Measurements from ENCODE around the gene PRDM16.

The PRDM16 gene

DNA sequence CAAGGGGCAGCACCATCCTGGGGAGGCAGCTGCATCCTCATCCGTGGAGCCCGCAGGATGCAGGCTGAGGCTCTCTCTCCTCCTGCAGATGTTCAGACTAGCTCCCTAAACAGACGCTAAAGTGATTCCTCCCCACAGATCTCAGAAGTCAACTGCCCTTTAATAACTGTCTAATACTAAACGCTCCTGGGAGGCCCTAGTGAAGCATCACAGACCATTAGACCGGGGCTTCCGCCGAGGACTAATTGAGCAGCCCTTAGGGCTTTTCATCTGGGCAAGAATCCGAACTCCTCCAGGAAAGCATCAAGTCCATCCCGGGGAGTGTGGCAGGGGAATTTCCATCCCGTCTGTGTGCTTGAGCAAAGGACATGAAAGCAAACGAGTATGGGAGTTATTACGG lies 40.4 kb downstream of the PRDM16 start:
- TF ChIP-seq SUZ12 (IDR thresholded peaks at IDR 0.05; ENCODE audit: extremely low read depth, insufficient read depth, insufficient read length), result no peak
- TF ChIP-seq ZNF274 (IDR thresholded peaks at IDR 0.05; ENCODE audit: low read depth, low read length), result no peak
- TF ChIP-seq YY1 (IDR thresholded peaks at IDR 0.05; ENCODE audit: insufficient read depth, insufficient read length), result no peak
- H3K27me3 ChIP-seq (ENCODE audit: insufficient read depth, insufficient read length), result no peaks in the 10 kb centered on the region

DNA sequence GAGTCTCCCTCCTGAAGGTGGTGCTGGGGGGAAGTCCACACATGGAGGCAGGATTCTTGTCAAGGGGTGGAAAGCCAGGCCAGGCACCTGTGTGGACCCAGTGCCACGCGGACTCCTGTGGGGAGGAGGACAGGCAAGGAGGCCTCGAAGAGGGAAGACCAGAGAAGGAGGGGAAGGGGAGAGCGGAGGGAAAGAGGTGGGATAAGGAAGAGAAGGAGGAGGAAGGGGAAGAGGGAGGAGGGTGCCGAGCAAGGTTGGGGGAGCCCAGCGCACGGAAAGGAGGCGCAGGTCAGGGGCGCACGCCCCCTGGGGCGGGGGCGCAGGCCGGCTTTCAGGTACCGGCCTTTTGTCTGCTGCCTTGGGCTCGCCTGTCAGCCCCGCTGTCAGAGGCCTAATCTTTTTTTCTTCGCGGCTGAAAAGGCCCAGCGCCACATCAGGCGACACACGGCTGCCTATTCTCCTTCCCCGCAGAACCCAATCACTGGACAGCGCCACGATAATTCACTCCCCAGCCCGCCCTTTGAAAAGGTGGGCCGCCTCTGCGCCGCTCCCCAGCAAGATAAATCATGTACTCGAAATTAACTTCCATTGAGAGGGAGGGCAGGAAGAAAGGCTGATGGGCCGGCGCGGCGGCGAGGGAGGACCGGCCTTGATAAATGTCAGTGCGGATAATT lies 42.5 kb downstream of the PRDM16 start:
- no peak for DNase-seq (ENCODE audit: low read depth, low spot score)
- no peaks in the 10 kb centered on the region for H3K36me3 ChIP-seq (ENCODE audit: insufficient read depth, insufficient read length, low read length)
- TF ChIP-seq ZNF274 (IDR thresholded peaks at IDR 0.05; ENCODE audit: low read depth, low read length), result no peak
- no peak for TF ChIP-seq YY1 (IDR thresholded peaks at IDR 0.05; ENCODE audit: insufficient read depth, insufficient read length)
- TF ChIP-seq SUZ12 (IDR thresholded peaks at IDR 0.05; ENCODE audit: extremely low read depth, insufficient read depth, insufficient read length), result no peak
- no peak overlapping the region for H3K4me3 ChIP-seq (ENCODE audit: insufficient read length, low read depth)
- H3K9ac ChIP-seq (ENCODE audit: insufficient read length, low read depth), result no peak overlapping the region
- H3K4me1 ChIP-seq (ENCODE audit: insufficient read depth, insufficient read length), result peaks cover 8% of the 10 kb centered on the region
- H3K27me3 ChIP-seq (ENCODE audit: insufficient read depth, insufficient read length), result no peaks in the 10 kb centered on the region
- H3K9me3 ChIP-seq (ENCODE audit: insufficient read depth, low read length), result peaks cover 12% of the 10 kb centered on the region; the same call in 1 of the 2 replicates

More for the DNA sequence above, 40.4 kb downstream of the PRDM16 start:
- peaks cover 12% of the 10 kb centered on the region; the same call in 1 of the 2 replicates for H3K9me3 ChIP-seq (ENCODE audit: insufficient read depth, low read length)
- no peak for DNase-seq (ENCODE audit: low read depth, low spot score)
- peaks cover 19% of the 10 kb centered on the region for H3K4me1 ChIP-seq (ENCODE audit: insufficient read depth, insufficient read length)
- no peak overlapping the region for H3K4me3 ChIP-seq (ENCODE audit: insufficient read length, low read depth)
- no peaks in the 10 kb centered on the region for H3K36me3 ChIP-seq (ENCODE audit: insufficient read depth, insufficient read length, low read length)
- H3K9ac ChIP-seq (ENCODE audit: insufficient read length, low read depth), result no peak overlapping the region

DNA sequence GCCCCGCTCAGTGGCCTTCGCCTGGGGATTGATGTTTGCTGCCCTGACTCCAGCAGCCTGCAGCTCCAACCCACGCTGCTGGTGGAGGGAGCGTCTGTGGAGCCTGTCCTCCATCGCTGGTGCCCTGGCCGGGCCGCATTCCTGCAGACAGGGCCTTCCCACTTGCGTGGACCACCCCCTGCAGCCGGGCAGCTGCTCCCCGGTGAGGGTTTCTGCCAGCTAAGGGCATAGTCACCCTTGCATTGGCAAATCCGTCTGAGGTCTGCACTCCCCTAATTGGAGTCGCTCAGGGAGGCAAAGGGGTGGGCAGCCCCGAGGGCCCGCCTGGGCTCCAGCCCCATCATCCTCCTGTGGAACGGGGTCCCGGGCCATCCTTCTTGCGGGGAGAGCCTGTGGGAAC lies 43.5 kb downstream of the PRDM16 start:
- no peak for DNase-seq (ENCODE audit: low read depth, low spot score)
- TF ChIP-seq ZNF274 (IDR thresholded peaks at IDR 0.05; ENCODE audit: low read depth, low read length), result no peak
- no peak for TF ChIP-seq SUZ12 (IDR thresholded peaks at IDR 0.05; ENCODE audit: extremely low read depth, insufficient read depth, insufficient read length)
- no peak for TF ChIP-seq YY1 (IDR thresholded peaks at IDR 0.05; ENCODE audit: insufficient read depth, insufficient read length)
- no peaks in the 10 kb centered on the region for H3K27me3 ChIP-seq (ENCODE audit: insufficient read depth, insufficient read length)
- no peak overlapping the region for H3K4me3 ChIP-seq (ENCODE audit: insufficient read length, low read depth)
- H3K9ac ChIP-seq (ENCODE audit: insufficient read length, low read depth), result no peak overlapping the region
- H3K4me1 ChIP-seq (ENCODE audit: insufficient read depth, insufficient read length), result peaks cover 8% of the 10 kb centered on the region
- H3K9me3 ChIP-seq (ENCODE audit: insufficient read depth, low read length), result peaks cover 11% of the 10 kb centered on the region; the same call in 1 of the 2 replicates
- no peaks in the 10 kb centered on the region for H3K36me3 ChIP-seq (ENCODE audit: insufficient read depth, insufficient read length, low read length)

DNA sequence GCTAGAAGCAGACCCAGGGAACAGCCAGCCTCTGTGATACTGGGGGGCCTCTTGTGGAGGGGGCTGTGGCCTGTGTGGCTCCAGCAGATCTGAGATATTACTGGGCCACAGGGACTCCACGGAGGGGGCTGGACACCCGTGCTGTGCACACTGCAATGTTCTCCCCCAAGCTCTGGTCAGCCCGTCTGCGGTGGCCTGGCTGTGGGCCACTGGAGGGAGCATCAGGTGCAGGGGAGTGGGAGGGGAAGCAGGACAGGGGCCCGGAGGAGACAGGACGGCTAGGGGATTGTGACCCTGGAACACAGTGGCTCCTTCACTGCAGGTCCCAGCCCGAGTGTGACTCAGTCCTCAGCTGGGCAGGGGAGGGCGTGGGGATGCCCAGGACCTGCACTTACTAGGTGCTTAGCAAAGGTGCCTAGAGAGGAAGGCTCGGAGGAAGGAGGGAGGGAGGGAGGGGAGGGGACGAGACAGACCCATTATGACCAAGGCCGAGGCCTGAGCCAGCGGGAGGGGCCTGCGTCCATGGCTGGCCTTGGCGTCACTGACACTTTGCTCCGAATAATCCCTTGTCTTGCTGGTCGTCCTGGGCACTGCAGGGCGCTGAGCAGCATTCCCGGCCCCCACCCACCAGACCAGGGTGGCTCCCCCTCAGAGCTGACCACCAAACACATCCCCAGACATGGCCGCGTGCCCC lies 44.2 kb downstream of the PRDM16 start:
- Histone ChIP-seq H3K9ac (ENCODE audit: insufficient read length, low read depth) (no peak overlapping the region), H3K4me3 (ENCODE audit: insufficient read length, low read depth) (no peak overlapping the region), H3K4me1 (ENCODE audit: insufficient read depth, insufficient read length) (peaks cover 11% of the 10 kb centered on the region), H3K36me3 (ENCODE audit: insufficient read depth, insufficient read length, low read length) (no peaks in the 10 kb centered on the region), H3K27me3 (ENCODE audit: insufficient read depth, insufficient read length) (no peaks in the 10 kb centered on the region), H3K9me3 (ENCODE audit: insufficient read depth, low read length) (peaks cover 5% of the 10 kb centered on the region; the same call in 1 of the 2 replicates)
- DNase-seq (ENCODE audit: low read depth, low spot score), result no peak
- TF ChIP-seq SUZ12 (IDR thresholded peaks at IDR 0.05; ENCODE audit: extremely low read depth, insufficient read depth, insufficient read length) (no peak), ZNF274 (IDR thresholded peaks at IDR 0.05; ENCODE audit: low read depth, low read length) (no peak), YY1 (IDR thresholded peaks at IDR 0.05; ENCODE audit: insufficient read depth, insufficient read length) (no peak)

DNA sequence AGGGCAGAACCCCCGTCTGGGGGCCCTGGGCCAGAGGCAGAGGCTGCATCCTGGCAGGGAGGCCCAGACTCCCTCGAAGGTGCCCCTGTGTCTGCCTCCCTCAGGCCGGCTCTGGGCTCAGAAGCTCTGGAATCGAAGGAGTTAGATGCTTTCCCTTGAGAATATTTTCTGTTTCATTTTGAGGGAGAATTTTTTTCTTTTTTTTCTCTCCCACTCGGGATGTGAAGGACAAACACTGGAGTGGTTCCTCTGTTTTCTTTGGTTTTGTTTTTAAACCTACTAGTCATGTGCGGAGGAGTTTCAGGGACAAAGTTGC lies 44.7 kb downstream of the PRDM16 start:
- TF ChIP-seq ZNF274 (IDR thresholded peaks at IDR 0.05; ENCODE audit: low read depth, low read length) (no peak), YY1 (IDR thresholded peaks at IDR 0.05; ENCODE audit: insufficient read depth, insufficient read length) (no peak), SUZ12 (IDR thresholded peaks at IDR 0.05; ENCODE audit: extremely low read depth, insufficient read depth, insufficient read length) (no peak)
- Histone ChIP-seq H3K4me1 (ENCODE audit: insufficient read depth, insufficient read length) (peaks cover 11% of the 10 kb centered on the region), H3K9me3 (ENCODE audit: insufficient read depth, low read length) (no peaks in the 10 kb centered on the region), H3K36me3 (ENCODE audit: insufficient read depth, insufficient read length, low read length) (no peaks in the 10 kb centered on the region), H3K4me3 (ENCODE audit: insufficient read length, low read depth) (no peak overlapping the region), H3K9ac (ENCODE audit: insufficient read length, low read depth) (no peak overlapping the region), H3K27me3 (ENCODE audit: insufficient read depth, insufficient read length) (no peaks in the 10 kb centered on the region)
- no peak for DNase-seq (ENCODE audit: low read depth, low spot score)

DNA sequence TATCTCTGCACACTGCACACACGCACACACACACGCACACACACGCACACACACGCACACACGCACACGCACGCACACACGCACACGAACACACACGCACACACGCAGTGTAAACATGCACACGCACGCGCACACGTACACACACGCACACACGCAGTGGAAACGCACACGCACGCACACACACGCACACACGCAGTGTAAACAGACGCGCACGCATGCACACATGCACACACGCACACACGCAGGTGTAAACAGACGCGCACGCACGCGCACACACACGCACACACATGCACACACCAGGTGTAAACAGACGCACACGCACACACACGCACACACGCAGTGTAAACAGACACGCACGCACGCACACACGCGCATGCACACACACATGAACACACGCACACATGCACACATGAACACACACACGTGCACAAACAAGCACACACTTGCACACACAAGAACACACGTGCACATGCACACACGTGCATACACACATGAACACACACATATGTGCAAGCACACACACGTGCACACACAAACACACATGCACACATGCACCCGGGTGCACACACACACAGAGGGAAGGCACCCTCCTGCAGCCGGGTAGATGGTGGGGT lies 45.2 kb downstream of the PRDM16 start:
- Histone ChIP-seq H3K4me3 (ENCODE audit: insufficient read length, low read depth) (no peak overlapping the region), H3K27me3 (ENCODE audit: insufficient read depth, insufficient read length) (no peaks in the 10 kb centered on the region), H3K4me1 (ENCODE audit: insufficient read depth, insufficient read length) (peaks cover 11% of the 10 kb centered on the region), H3K36me3 (ENCODE audit: insufficient read depth, insufficient read length, low read length) (no peaks in the 10 kb centered on the region), H3K9me3 (ENCODE audit: insufficient read depth, low read length) (no peaks in the 10 kb centered on the region), H3K9ac (ENCODE audit: insufficient read length, low read depth) (no peak overlapping the region)
- TF ChIP-seq YY1 (IDR thresholded peaks at IDR 0.05; ENCODE audit: insufficient read depth, insufficient read length) (no peak), SUZ12 (IDR thresholded peaks at IDR 0.05; ENCODE audit: extremely low read depth, insufficient read depth, insufficient read length) (no peak), ZNF274 (IDR thresholded peaks at IDR 0.05; ENCODE audit: low read depth, low read length) (no peak)
- DNase-seq (ENCODE audit: low read depth, low spot score), result no peak

DNA sequence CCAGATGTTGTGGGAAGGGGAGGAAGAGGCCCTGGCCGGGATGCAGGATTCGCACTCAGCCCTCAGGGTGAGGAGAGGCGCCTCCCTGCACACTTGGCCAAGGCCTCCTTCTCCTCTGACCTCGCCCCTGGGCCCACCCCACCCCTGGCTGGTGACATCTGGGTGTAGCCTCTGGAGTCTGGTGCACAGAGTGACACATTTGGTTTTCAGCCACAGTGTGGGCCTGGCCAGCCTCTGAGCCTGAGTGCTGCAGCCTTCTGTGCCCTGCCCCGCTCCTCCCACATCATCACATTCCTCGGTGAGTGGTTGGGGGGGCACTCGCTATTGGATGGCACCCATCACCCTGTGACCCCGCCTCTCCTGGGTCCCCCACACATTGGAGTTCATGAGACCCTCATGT lies 45.8 kb downstream of the PRDM16 start:
- Histone ChIP-seq H3K4me3 (ENCODE audit: insufficient read length, low read depth) (no peak overlapping the region), H3K27me3 (ENCODE audit: insufficient read depth, insufficient read length) (no peaks in the 10 kb centered on the region), H3K36me3 (ENCODE audit: insufficient read depth, insufficient read length, low read length) (no peaks in the 10 kb centered on the region), H3K9ac (ENCODE audit: insufficient read length, low read depth) (no peak overlapping the region), H3K4me1 (ENCODE audit: insufficient read depth, insufficient read length) (peaks cover 11% of the 10 kb centered on the region), H3K9me3 (ENCODE audit: insufficient read depth, low read length) (no peaks in the 10 kb centered on the region)
- DNase-seq (ENCODE audit: low read depth, low spot score), result no peak
- TF ChIP-seq SUZ12 (IDR thresholded peaks at IDR 0.05; ENCODE audit: extremely low read depth, insufficient read depth, insufficient read length) (no peak), ZNF274 (IDR thresholded peaks at IDR 0.05; ENCODE audit: low read depth, low read length) (no peak), YY1 (IDR thresholded peaks at IDR 0.05; ENCODE audit: insufficient read depth, insufficient read length) (no peak)
